Upper lobe of left lung (tissue), 4 donors: ENCODE results near the gene PIH1D1.

ENCODE experiments used
- CTCF ChIP-seq, 6 experiments: fragments of 450-650 bp in 4 of 6; fragments of 200-600 bp in 2 of 6; sonication (generic) in 2 of 6; IDR thresholded peaks; one replicate each; pipeline ENCODE4 v1.5.1; 2016 to 2019; ENCODE audit warnings: antibody characterized with exemption in 6 of 6
- POLR2AphosphoS5 ChIP-seq, 2 donors: sonication (generic); formaldehyde crosslinking; IDR thresholded peaks; one replicate each; pipeline ENCODE4 v1.5.1; 2017; ENCODE audit warnings: antibody characterized with exemption in 2 of 2

GRCh38 chr19:49423985-49424303 lies 27.7 kb downstream of the PIH1D1 start:
- TF ChIP-seq CTCF (IDR thresholded peaks at IDR 0.05) (no peak), POLR2AphosphoS5 (IDR thresholded peaks at IDR 0.05) (no peak)
